Measurements from ENCODE around the gene TSGA10. TPM values are rescaled to one million over a fixed set of nuclear protein-coding genes. Genes with fewer than 3 reads are reported as not detected.

The TSGA10 gene
- total RNA-seq, 1 experiment from 2014 or later, result 7.5 TPM

DNA sequence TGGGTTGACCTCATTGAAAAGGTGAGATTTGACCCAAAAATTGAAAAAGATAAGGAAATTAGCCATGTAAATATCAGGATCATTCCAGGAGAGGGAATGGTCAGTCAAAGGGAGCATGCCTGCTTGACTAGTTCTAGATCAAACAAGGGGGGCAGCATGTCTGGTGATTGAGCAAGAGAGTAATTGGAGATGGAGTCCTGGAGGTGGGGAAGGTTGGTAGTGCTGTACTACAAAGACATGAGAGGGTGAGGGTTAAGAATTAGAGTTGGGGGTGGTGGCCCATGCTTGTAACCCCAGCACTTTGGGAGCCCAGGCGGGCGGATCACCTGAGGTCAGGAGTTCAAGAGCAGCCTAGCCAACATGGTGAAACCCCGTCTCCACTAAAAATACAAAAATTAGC lies 28.3 kb upstream of the TSGA10 start:
- no peaks in the 10 kb centered on the region for H3K27me3 ChIP-seq (ENCODE audit: control insufficient read depth, insufficient read depth, low read length)
- peaks cover 4% of the 10 kb centered on the region; the same call in 1 of the 2 replicates for H3K36me3 ChIP-seq (ENCODE audit: control insufficient read depth, insufficient read depth, low read length)
- H3K27ac ChIP-seq (ENCODE audit: low read length), result peak overlapping the region; percentile 88
- BruUV-seq (replicated peaks), result no TSS peak
- in situ Hi-C loops (cut with HindIII; ENCODE audit: low pct_unique_long_range_greater_than_20kb, low sequenced_read_pairs) (no loop called here), intact Hi-C loops (cut with micrococcal nuclease; ENCODE audit: unreplicated experiment) (loop anchor here (5.0 kb wide), 1 partner anchor 154 kb away; the partner anchor contains the start of genes EIF5B and TXNDC9)
- ATAC-seq (no peak), DNase-seq (ENCODE audit: low read depth, low spot score) (no peak)
- no peak overlapping the region for H3K4me3 ChIP-seq (ENCODE audit: low read depth in 2 of 2, low read length in 2 of 2)
- H3K9me3 ChIP-seq (ENCODE audit: control insufficient read depth, insufficient read depth, low read depth, low read length), result no peaks in the 10 kb centered on the region
- ChIA-PET CTCF (no interaction called here), POLR2A (no interaction called here)
- no peak for TF ChIP-seq CTCF (IDR thresholded peaks at IDR 0.05)
- no peak for TF ChIP-seq TCF7L2 (IDR thresholded peaks at IDR 0.05; ENCODE audit: low read depth, low read length)
- no peak for TF ChIP-seq SIN3A (IDR thresholded peaks at IDR 0.05; ENCODE audit: borderline replicate concordance, insufficient read depth, low read depth, low read length)
- no peak for TF ChIP-seq POLR2AphosphoS5 (IDR thresholded peaks at IDR 0.05; ENCODE audit: low read depth, low read length)
- TF ChIP-seq, protein P1, sequence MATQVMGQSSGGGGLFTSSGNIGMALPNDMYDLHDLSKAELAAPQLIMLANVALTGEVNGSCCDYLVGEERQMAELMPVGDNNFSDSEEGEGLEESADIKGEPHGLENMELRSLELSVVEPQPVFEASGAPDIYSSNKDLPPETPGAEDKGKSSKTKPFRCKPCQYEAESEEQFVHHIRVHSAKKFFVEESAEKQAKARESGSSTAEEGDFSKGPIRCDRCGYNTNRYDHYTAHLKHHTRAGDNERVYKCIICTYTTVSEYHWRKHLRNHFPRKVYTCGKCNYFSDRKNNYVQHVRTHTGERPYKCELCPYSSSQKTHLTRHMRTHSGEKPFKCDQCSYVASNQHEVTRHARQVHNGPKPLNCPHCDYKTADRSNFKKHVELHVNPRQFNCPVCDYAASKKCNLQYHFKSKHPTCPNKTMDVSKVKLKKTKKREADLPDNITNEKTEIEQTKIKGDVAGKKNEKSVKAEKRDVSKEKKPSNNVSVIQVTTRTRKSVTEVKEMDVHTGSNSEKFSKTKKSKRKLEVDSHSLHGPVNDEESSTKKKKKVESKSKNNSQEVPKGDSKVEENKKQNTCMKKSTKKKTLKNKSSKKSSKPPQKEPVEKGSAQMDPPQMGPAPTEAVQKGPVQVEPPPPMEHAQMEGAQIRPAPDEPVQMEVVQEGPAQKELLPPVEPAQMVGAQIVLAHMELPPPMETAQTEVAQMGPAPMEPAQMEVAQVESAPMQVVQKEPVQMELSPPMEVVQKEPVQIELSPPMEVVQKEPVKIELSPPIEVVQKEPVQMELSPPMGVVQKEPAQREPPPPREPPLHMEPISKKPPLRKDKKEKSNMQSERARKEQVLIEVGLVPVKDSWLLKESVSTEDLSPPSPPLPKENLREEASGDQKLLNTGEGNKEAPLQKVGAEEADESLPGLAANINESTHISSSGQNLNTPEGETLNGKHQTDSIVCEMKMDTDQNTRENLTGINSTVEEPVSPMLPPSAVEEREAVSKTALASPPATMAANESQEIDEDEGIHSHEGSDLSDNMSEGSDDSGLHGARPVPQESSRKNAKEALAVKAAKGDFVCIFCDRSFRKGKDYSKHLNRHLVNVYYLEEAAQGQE (IDR thresholded peaks at IDR 0.05; ENCODE audit: insufficient read depth in 1 of 2, low read depth in 2 of 2, low read length in 1 of 2), result no peak
- H3K4me1 ChIP-seq (ENCODE audit: control insufficient read depth, insufficient read depth, low read length), result peaks cover 12% of the 10 kb centered on the region

GRCh38 chr2:99181624-99182000 lies 26.9 kb upstream of the TSGA10 start:
- ChIA-PET CTCF (interaction anchor here (0.6 to 0.7 kb wide), 2 partner anchors 16 to 41 kb away, joined by 5 to 7 read pairs; no protein-coding TSS in a partner anchor), POLR2A (interaction anchor here (0.7 kb wide), 2 partner anchors 96 to 265 kb away, joined by 10 read pairs; no protein-coding TSS in a partner anchor)
- H3K36me3 ChIP-seq (ENCODE audit: control insufficient read depth, insufficient read depth, low read length), result peaks cover 4% of the 10 kb centered on the region; the same call in 1 of the 2 replicates
- no peaks in the 10 kb centered on the region for H3K27me3 ChIP-seq (ENCODE audit: control insufficient read depth, insufficient read depth, low read length)
- no TSS peak for BruUV-seq (replicated peaks)
- DNase-seq (ENCODE audit: low read depth, low spot score) (no peak), ATAC-seq (no peak)
- H3K4me1 ChIP-seq (ENCODE audit: control insufficient read depth, insufficient read depth, low read length), result peaks cover 12% of the 10 kb centered on the region
- no peaks in the 10 kb centered on the region for H3K9me3 ChIP-seq (ENCODE audit: control insufficient read depth, insufficient read depth, low read depth, low read length)
- TF ChIP-seq, protein P1 (IDR thresholded peaks at IDR 0.05; ENCODE audit: insufficient read depth in 1 of 2, low read depth in 2 of 2, low read length in 1 of 2), result no peak
- intact Hi-C loops (cut with micrococcal nuclease; ENCODE audit: unreplicated experiment), result loop anchor here (5.0 kb wide), 1 partner anchor 156 kb away; the partner anchor contains the start of genes EIF5B and TXNDC9
- peak overlapping the region; percentile 68 to 99 for H3K4me3 ChIP-seq (ENCODE audit: low read depth in 2 of 2, low read length in 2 of 2)
- peak overlapping the region; percentile 88 for H3K27ac ChIP-seq (ENCODE audit: low read length)
- in situ Hi-C loops (cut with HindIII; ENCODE audit: low pct_unique_long_range_greater_than_20kb, low sequenced_read_pairs), result no loop called here

Measured in Panc1 (cell line).